ENCODE data around the gene HBA2.
A peak's percentile ranks its signal among the peaks of the same experiment; 100 is the strongest.

The HBA2 gene

GRCh38 chr16:140175-140857 lies 32.4 kb upstream of the HBA2 start:
- TF ChIP-seq CTCF (IDR thresholded peaks at IDR 0.05; ENCODE audit: insufficient read depth, low read depth, low read length, missing control alignments), result no peak
- H3K4me3 ChIP-seq (ENCODE audit: low read length), result no peak overlapping the region
- no peak for DNase-seq (ENCODE audit: low read depth)

- no peak for DNase-seq (ENCODE audit: low read depth)
- no peak for TF ChIP-seq CTCF (IDR thresholded peaks at IDR 0.05; ENCODE audit: insufficient read depth, low read depth, low read length, missing control alignments)
- no peak overlapping the region for H3K4me3 ChIP-seq (ENCODE audit: low read length)
Observed at GRCh38 chr16:142405-142967, 30.2 kb upstream of the HBA2 start.

GRCh38 chr16:143047-143446 lies 29.6 kb upstream of the HBA2 start:
- no peak for DNase-seq (ENCODE audit: low read depth)
- H3K4me3 ChIP-seq (ENCODE audit: low read length), result no peak overlapping the region
- no peak for TF ChIP-seq CTCF (IDR thresholded peaks at IDR 0.05; ENCODE audit: insufficient read depth, low read depth, low read length, missing control alignments)

GRCh38 chr16:143456-143855 lies 29.2 kb upstream of the HBA2 start:
- no peak overlapping the region for H3K4me3 ChIP-seq (ENCODE audit: low read length)
- DNase-seq (ENCODE audit: low read depth), result peak; percentile 21
- no peak for TF ChIP-seq CTCF (IDR thresholded peaks at IDR 0.05; ENCODE audit: insufficient read depth, low read depth, low read length, missing control alignments)

GRCh38 chr16:144797-145252 lies 27.9 kb upstream of the HBA2 start:
- DNase-seq (ENCODE audit: low read depth), result no peak

GRCh38 chr16:146646-147045 lies 26.0 kb upstream of the HBA2 start:
- H3K4me3 ChIP-seq (ENCODE audit: low read length), result no peak overlapping the region
- no peak for DNase-seq (ENCODE audit: low read depth)
- no peak for TF ChIP-seq CTCF (IDR thresholded peaks at IDR 0.05; ENCODE audit: insufficient read depth, low read depth, low read length, missing control alignments)

More at GRCh38 chr16:144797-145252, 27.9 kb upstream of the HBA2 start:
- no peak overlapping the region for H3K4me3 ChIP-seq (ENCODE audit: low read length)
- TF ChIP-seq CTCF (IDR thresholded peaks at IDR 0.05; ENCODE audit: insufficient read depth, low read depth, low read length, missing control alignments), result no peak

All from epithelial cell of esophagus (primary cell).